Activated CD4-positive, CD25-positive, alpha-beta regulatory T cell treated with anti-CD3 and anti-CD28 coated beads, Interleukin-2, amount 50 U/mL, for 72 hours (primary cell): Measurements from ENCODE around the gene SRPK2.
"Not testable (repeated sequence)": the region's sequence is repeated elsewhere in the genome, so short reads cannot be mapped to it uniquely, and the experiment has no call there.

Source experiments
- DNase-seq: peaks from one replicate; pipeline ENCODE4 v3.0.0; 2021

The SRPK2 gene

GRCh38 chr7:105369944-105370343, 18.8 kb downstream of the SRPK2 start:
- DNase-seq = no peak

GRCh38 chr7:105367458-105367857, 21.3 kb downstream of the SRPK2 start:
- no peak for DNase-seq

GRCh38 chr7:105365541-105366534, 22.9 kb downstream of the SRPK2 start:
- DNase-seq = no peak

DNA sequence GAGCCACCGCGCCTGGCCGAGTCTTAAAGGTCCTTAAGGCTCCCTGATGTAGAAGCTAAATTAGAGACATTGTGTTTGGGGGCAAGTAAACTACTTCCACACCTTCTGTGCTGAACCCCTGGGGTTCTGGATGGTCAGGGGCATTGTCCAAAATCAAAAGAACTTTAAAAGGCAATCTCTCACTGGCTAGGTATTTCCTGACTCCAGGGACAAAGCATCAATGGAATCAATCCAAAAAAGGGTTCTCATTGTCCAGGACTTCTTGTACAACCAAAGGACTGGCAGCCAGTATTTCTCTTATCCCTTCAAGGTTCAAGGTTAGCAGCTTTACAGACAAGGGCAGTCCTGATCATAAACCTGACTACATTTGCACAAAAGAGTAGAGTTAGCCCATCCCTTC, 24.0 kb downstream of the SRPK2 start:
- no peak for DNase-seq

GRCh38 chr7:105363657-105364056, 25.1 kb downstream of the SRPK2 start:
- not testable (repeated sequence) for DNase-seq

DNA sequence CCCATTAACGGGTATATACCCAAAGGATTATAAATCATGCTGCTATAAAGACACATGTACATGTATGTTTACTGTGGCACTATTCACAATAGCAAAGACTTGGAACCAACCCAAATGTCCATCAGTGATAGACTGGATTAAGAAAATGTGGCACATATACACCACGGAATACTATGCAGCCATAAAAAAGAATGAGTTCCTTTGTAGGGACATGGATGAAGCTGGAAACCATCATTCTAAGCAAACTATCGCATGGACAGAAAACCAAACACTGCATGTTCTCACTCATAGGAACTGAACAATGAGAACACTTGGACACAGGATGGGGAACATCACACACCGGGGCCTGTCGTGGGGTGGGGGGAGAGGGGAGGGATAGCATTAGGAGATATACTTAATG, 26.0 kb downstream of the SRPK2 start:
- DNase-seq = not testable (repeated sequence)

DNA sequence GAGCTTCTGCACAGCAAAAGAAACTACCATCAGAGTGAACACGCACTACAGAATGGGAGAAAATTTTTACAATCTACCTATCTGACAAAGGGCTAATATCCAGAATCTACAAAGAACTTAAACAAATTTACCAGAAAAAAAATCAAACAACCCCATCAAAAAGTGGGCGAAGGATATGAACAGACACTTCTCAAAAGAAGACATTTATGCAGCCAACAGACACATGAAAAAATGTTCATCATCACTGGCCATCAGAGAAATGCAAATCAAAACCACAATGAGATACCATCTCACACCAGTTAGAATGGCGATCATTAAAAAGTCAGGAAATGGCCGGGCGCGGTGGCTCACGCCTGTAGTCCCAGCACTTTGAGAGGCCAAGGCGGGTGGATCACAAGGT, 26.7 kb downstream of the SRPK2 start:
- not testable (repeated sequence) for DNase-seq

DNA sequence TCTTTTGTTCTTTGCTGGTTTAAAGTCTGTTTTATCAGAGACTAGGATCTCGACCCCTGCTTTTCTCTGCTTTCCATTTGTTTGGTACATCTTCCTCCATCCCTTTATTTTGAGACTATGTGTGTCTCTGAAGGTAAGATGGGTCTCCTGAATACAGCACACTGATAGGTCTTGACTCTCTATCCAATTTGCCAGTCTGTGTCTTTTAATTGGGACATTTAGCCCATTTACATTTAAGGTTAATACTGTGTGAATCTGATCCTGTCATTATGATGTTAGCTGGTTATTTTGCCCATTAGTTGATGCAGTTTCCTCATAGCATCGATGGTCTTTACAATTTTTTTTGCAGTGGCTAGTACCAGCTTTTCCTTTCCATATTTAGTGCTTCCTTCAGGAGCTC, 28.6 kb downstream of the SRPK2 start:
- not testable (repeated sequence) for DNase-seq

- no peak for DNase-seq
Measured at GRCh38 chr7:105355701-105356100, 33.0 kb downstream of the SRPK2 start.

DNA sequence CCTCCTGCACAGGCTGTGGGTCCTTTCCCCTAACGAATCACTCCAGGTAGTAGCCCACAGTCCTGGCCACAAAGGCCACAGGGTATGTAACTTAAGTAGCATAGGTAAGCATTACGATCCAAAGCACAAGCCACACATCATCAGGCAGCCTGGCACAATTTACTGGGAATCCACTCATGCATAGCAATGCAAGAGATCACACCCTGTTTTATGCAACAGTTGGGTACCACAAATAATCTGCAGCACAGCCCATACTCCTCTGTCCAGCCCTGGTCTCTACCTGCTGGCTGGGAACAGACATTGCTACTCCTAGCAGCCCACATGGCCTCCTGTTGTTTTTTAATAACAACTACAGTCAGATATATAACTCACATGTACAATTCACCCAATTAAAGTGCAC, 34.3 kb downstream of the SRPK2 start:
- no peak for DNase-seq

- DNase-seq = no peak
Measured at GRCh38 chr7:105353752-105354328, 34.9 kb downstream of the SRPK2 start.

DNA sequence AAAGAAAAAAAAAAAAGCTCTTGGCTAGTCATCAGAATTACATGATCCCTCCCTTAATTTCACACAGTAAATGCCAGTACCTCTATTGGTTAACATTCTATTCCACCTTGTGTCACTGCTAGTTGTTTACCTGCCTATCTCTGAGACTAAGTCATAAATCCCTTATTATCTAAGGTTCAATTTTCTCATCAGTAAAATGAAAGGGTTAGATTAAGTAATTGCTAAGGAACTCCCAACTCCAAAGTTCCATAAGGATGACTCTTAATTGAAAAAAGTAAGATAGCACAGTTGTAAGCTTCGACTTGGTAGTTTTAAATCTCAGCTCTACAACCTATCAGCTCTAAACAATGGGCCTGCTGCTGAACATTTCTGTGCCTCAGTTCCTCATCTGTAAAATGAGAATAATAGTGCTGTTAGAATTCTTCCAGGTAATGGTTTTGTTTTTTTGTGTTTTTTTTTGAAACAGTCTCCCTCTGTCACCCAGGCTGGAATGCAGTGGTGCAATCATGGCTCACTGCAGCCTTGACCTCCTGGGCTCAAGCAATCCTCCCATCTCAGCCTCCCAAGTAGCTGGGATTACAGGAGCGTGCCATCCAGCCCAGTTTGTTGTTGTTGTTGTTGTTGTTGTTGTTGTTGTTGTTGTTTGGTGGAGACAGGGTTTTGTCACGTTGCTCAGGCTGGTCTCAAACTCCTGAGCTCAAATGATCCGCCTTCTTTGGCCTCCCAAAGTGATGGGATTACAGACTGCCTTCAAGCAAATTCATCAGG, 35.6 kb downstream of the SRPK2 start:
- no peak for DNase-seq

DNA sequence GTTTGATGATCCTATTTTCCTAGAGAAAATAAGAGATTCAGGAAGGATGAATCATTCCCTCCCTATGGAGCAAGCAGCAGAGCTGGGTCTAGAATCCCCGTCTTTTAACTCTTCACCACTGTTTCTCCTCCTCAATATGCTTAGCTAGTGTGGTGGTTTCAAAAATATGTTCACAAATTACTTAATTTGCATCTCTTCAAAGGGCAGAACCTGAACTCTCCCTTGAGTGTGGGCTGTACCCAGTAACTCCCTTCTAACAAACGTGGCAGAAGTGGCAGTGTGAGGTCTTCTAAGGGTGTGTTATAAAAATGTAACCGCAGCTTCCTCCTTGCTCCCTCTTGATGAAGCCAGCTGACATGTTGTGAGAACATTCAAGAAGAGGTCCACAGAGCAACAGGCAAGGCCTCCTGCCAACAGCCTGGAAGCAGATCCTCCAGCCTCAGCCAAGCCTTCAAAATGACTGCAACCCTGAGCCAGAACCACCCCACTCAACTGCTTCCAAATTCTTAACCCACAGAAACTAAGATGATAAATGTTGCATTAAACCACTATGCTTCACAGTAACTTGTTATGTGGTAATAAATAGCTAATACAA, 36.6 kb downstream of the SRPK2 start:
- peak; percentile 45 for DNase-seq

DNA sequence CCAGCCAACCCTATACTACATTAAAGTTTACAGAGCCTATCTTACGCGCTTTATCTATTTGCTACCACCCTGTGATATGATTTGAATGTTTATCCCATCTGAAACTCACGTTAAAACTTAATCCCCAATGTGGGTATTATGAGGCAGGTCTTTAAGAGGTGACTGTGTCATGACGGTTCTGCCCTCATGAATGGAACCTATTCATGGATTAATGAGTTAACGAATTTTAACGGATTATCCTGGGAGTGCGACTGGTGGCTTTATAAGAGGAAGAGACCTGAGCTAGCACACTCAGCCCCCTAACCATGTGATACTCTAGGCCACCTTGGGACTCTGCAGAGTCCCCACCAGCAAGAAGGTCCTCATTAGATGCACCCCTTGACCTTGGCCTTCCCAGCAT, 37.8 kb downstream of the SRPK2 start:
- DNase-seq = no peak

DNA sequence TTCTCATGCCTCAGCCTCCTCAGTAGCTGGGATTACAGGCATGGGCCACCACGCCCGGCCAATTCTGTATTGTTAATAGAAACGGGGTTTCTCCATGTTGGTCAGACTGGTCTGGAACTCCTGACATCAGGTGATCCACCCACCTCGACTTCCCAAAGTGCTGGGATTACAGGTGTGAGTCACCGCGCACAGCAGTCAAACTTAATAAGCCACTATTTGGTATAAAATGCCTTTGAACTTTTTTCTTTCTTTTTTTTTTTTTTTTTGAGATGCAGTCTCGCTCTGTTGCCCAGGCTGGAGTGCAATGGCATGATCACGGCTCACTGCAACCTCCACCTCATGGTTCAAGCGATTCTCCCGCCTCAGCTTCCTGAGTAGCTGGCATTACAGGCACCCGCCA, 40.5 kb downstream of the SRPK2 start:
- not testable (repeated sequence) for DNase-seq

- no peak for DNase-seq
Measured at GRCh38 chr7:105346593-105347322, 42.0 kb downstream of the SRPK2 start.

DNA sequence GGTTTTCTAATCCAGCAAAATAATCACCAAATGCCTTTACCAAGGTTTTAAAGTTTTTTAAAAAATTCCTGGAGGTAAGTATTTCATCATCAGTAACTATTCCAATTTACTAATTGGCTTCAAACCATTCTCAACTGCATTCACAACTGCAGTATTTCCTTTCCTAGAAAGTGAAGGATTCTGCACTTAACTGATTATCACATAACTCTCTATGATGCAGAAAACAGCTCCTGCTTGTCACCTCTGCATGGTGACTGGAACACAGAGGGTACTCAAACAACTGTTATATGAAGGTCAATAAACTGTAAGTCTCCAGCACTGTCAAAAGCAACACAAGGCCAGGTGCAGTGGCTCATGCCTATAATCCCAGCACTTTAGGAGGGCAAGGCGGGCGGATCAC, 42.6 kb downstream of the SRPK2 start:
- no peak for DNase-seq

- DNase-seq = no peak
Measured at GRCh38 chr7:105345725-105346124, 43.0 kb downstream of the SRPK2 start.

GRCh38 chr7:105345003-105345402, 43.7 kb downstream of the SRPK2 start:
- DNase-seq = no peak

GRCh38 chr7:105339404-105340323, 49.1 kb downstream of the SRPK2 start:
- no peak for DNase-seq

GRCh38 chr7:105337529-105337928, 51.2 kb downstream of the SRPK2 start:
- no peak for DNase-seq
